ENCODE results near the gene C6orf89. TPM values are rescaled to one million over a fixed set of nuclear protein-coding genes. Genes with fewer than 3 reads are reported as not detected.
"Not testable (repeated sequence)": the region's sequence is repeated elsewhere in the genome, so short reads cannot be mapped to it uniquely, and the experiment has no call there.

C6orf89 gene
- total and polyA plus RNA-seq, 9 donors: 23.1 to 102 (median 62.2) TPM

DNA sequence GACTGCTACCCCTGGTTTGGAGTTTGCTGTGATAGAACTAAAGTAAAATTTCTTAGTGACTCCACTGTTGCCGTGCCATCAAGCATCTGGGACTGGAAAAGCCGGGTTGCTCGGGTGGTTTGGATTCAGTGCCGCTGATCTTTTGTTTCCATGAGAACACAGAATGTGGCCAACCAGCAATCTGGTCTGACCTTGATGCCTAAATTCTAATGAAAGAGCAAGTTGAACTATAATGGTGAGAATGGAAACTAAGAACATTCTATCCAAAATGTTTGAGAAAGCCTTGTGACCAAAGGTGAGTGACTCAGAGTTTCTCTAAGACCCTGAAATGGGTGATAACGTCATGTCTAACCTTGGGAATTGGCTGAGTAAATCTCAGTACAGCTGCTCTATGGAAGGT lies 58.9 kb downstream of the C6orf89 start:
- TF ChIP-seq, protein P1, sequence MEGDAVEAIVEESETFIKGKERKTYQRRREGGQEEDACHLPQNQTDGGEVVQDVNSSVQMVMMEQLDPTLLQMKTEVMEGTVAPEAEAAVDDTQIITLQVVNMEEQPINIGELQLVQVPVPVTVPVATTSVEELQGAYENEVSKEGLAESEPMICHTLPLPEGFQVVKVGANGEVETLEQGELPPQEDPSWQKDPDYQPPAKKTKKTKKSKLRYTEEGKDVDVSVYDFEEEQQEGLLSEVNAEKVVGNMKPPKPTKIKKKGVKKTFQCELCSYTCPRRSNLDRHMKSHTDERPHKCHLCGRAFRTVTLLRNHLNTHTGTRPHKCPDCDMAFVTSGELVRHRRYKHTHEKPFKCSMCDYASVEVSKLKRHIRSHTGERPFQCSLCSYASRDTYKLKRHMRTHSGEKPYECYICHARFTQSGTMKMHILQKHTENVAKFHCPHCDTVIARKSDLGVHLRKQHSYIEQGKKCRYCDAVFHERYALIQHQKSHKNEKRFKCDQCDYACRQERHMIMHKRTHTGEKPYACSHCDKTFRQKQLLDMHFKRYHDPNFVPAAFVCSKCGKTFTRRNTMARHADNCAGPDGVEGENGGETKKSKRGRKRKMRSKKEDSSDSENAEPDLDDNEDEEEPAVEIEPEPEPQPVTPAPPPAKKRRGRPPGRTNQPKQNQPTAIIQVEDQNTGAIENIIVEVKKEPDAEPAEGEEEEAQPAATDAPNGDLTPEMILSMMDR (IDR thresholded peaks at IDR 0.05): no peak
- no peak for TF ChIP-seq POLR2A (IDR thresholded peaks at IDR 0.05)
- TF ChIP-seq EP300 (IDR thresholded peaks at IDR 0.05): no peak
- WGBS, 3 donors: 23 to 53% (median 31%) methylated on average over 5 of the region's 5 CpGs

DNA sequence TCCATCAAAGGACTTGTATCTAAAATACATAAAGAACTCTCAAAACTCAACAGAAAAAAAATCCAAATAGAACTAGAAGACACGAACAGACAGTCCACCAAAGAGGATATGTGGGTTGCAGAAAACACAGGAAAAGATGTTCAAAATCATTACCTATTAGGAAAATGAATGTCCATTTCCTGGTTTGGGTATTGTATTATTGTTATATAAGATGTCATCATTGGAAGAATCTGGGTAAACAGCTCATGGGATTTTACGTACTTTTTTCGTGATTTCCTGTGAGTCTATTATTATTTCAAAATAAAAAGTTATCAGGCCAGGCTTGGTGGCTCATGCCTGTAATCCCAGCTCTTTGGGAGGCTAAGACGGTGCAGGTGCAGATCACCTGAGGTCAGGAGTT lies 59.5 kb downstream of the C6orf89 start:
- intact Hi-C loops (cut with DNase I): no loop called here
- Histone ChIP-seq H3K4me3 (no peak overlapping the region), H3K4me1 (ENCODE audit: insufficient read depth) (no peaks in the 10 kb centered on the region), H3K9me3 (no peaks in the 10 kb centered on the region), H3K36me3 (no peaks in the 10 kb centered on the region), H3K27me3 (no peaks in the 10 kb centered on the region), H3K27ac (no peak overlapping the region)
- 85 to 92% (median 91%) methylated on average over 4 of the region's 4 CpGs for WGBS, 3 donors
- no peak for DNase-seq
- TF ChIP-seq POLR2A (IDR thresholded peaks at IDR 0.05) (no peak), EP300 (IDR thresholded peaks at IDR 0.05) (no peak)

More for the DNA sequence above, 58.9 kb downstream of the C6orf89 start:
- H3K27ac ChIP-seq: no peak overlapping the region
- DNase-seq: no peak
- no peaks in the 10 kb centered on the region for H3K27me3 ChIP-seq
- intact Hi-C loops (cut with DNase I): no loop called here
- H3K4me3 ChIP-seq: no peak overlapping the region
- no peaks in the 10 kb centered on the region for H3K4me1 ChIP-seq (ENCODE audit: insufficient read depth)
- H3K9me3 ChIP-seq: no peaks in the 10 kb centered on the region
- H3K36me3 ChIP-seq: no peaks in the 10 kb centered on the region

DNA sequence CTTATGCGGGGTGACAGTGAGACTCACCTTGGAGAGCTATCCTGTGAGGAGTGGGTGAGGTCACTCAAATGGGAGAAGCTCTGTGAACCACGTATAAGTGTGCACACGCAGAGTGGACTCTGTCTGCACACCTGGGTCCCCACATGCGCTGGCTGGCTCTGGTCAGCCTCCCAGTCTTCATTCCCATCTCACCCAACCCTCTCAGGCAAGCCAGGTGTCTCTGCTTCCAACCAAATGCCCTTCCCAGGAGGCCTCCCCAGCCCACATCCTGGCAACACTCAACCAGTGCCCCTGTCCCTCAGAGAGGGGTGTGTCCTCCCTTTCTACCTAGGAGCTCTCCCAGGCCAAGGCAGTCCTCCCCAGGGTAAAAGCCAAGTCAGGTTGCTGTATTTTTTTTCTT lies 60.8 kb downstream of the C6orf89 start:
- Histone ChIP-seq H3K27ac (no peak overlapping the region), H3K4me1 (ENCODE audit: insufficient read depth) (no peaks in the 10 kb centered on the region), H3K36me3 (no peaks in the 10 kb centered on the region), H3K4me3 (no peak overlapping the region), H3K9me3 (no peaks in the 10 kb centered on the region), H3K27me3 (no peaks in the 10 kb centered on the region)
- 86 to 89% (median 88%) methylated on average over 4 of the region's 4 CpGs for WGBS, 3 donors
- TF ChIP-seq POLR2A (IDR thresholded peaks at IDR 0.05): no peak
- no peak for TF ChIP-seq EP300 (IDR thresholded peaks at IDR 0.05)
- TF ChIP-seq, protein P1 (IDR thresholded peaks at IDR 0.05): no peak
- DNase-seq: no peak
- intact Hi-C loops (cut with DNase I): no loop called here

DNA sequence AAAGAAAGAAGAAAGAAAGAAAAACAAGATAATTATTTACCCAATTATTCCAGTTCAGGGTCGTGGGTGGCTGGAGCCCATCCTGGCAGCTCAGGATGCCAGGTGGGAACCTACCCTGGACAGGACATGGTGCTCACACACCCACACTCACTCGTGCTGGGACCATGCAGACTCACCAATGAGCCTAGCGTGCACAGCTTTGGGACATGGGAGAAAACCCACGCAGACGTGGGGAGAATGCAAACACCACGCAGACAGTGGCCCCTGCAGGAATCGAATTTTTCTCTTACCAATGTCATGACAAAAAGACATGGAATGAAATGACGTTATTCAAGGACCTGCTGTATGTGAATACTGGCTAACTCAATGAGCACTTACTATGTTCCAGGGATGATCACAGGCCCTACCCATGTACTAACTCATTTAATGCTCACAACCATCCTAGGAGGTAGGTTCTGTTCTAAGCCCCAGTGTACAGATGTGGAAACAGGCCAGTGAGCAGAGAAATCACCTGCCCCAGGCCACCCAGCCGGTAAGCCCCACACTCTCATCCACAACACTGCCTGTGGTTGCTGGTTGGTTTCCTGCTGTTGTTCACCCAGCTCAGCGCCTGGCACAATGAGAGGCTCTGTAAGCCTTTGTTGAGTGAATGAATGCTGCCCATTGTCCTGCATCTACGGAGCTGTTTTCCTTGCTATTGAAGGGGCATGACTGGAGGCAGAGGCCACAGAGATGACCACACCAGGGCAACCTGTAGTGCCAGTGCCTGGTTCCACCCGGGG lies 62.0 kb downstream of the C6orf89 start:
- 69 to 73% (median 72%) methylated on average over 12 of the region's 12 CpGs for WGBS, 3 donors
- Histone ChIP-seq H3K27ac (no peak overlapping the region), H3K27me3 (no peaks in the 10 kb centered on the region), H3K4me3 (no peak overlapping the region), H3K4me1 (ENCODE audit: insufficient read depth) (no peaks in the 10 kb centered on the region), H3K9me3 (no peaks in the 10 kb centered on the region), H3K36me3 (no peaks in the 10 kb centered on the region)
- intact Hi-C loops (cut with DNase I): no loop called here
- TF ChIP-seq EP300 (IDR thresholded peaks at IDR 0.05) (no peak), POLR2A (IDR thresholded peaks at IDR 0.05) (no peak)
- TF ChIP-seq, protein P1 (IDR thresholded peaks at IDR 0.05): no peak
- DNase-seq: peak in 1 of 5 donors; percentile 14

DNA sequence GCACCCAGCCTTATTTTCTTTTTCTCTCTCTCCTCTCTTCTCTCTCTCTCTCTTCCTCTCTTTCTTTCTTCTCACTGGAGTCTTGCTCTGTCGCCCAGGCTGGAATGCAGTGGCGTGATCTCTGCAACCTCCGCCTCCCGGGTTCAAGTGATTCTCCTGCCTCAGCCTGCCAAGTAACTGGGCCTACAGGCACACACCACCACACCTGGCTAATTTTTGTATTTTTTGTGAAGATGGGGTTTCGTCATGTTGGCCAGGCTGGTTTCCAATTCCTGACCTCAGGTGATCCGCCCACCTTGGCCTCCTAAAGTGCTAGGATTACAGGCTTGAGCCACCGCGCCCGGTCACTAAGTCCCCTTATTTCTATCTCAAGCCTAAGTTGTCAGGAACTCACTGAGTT lies 63.3 kb downstream of the C6orf89 start:
- H3K9me3 ChIP-seq; intact Hi-C loops (cut with DNase I); H3K4me3 ChIP-seq; H3K4me1 ChIP-seq (ENCODE audit: insufficient read depth); H3K27me3 ChIP-seq; H3K36me3 ChIP-seq; DNase-seq; H3K27ac ChIP-seq: not testable (repeated sequence)
- WGBS, 3 donors: 89 to 95% (median 92%) methylated on average over 9 of the region's 9 CpGs
